Measurements from ENCODE around the gene MACROD2.

Gene MACROD2

DNA sequence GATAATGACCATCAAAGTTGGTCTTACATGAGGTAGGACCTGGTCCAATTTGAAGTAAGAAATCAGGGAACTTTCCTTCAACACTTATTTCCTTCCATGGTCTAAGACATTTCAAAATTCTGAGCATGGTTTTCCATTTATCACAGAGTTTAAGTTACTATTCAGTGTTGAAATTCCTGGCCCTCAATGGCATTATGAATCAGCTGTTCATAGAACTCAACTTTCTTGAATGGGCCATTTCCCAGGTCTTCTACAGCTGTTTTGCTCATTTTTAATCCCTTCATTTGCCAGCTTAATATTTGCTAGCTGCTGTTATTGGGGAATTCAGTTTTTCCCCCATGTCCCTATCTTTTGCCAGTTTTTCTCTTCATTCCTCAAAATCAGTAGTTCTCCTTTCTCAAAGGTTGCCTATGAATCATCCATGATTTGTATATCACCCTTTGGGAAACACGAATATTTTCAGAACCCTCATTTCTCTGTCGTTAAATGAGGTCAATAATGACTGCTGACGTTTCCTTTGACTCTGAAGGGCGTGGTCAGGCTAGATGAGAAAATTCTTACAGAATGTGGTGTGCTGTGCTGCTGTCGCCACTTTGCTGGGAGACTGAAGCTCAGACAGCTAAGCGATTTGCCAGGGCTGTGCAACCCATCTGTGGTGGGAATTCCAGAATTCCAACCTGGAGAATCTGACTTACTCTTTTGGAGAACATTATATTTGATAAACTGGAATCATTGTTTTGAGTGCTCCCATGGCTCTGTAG is 558.6 kb downstream of the MACROD2 start:
- DNase-seq = no peak

DNA sequence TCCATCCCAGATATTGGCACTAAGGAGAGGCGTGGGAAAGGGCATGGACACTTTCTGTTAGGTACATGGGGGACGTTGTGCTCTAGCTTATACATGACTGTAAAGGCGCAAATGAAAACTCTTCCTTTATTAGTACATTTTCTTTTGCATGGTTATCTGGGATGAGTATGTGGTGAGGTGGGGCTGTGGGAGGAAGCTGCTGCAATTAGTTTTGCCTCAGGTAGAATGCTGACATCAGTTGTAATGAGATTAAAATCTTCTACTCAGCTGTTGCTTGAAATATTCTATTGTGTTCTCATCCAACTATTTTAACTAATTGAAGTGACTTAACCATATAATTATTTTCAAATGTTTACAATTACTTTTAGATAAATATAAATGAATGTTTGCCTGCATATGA is 560.4 kb downstream of the MACROD2 start:
- no peak for DNase-seq

DNA sequence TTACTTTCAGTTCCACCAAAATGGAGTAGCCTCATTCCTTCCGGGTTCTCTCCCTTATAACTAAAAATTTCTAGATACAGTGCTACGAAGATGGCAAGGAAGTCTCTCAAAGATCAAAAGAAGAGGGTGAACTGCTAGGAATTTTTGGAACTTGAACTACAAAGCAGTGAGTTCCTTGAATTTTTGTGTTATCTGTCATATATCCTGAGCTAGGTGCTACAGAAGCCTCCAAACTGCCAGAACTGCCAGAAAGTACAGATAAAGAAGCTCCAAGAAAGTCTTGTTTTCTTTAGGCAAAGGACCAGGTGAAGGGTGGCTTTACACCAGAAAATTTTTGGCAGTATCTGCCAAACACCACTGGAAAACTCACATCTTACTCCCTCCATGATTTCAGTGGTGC is 560.9 kb downstream of the MACROD2 start:
- DNase-seq = no peak

DNA sequence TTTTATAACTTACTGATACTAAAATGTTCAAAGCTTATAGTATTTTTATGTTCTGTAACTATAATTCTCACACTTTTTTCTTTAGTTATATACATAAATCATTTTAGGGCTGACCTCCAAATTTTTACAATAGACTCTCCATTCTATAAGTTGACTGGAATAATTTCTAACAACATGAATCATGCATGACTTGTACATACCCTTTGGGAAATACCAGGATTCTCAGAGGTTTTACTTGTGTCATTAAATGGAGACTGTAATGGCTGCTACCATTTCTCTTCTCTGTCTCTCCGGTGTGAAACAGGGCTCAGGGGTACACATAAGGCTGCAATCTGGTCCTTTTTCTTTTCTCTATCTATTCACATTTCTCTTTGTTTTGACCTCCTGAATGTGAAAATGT is 564.3 kb downstream of the MACROD2 start:
- DNase-seq = no peak

DNA sequence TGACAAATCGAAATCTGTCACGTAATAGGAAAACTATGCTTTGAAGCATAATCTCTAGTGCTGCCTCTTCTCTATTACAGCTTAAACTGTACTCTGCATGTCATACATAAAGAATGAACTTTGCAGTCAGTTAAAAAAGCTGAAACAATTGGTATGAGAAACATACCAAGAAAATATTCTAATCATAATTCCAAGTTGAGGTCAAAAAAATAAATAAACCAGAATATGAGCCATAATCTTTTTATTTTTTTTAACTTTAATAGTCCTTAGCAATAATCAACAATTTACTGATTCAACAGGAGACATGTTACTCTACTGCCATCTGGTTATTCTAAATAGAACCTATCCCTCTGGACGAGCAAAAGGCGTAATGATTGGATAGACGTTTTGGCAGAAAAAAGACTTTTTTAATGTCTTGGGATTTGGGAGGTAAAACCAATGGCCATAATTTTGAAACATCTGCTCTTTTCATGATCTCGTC is 566.5 kb downstream of the MACROD2 start:
- DNase-seq = no peak

DNA sequence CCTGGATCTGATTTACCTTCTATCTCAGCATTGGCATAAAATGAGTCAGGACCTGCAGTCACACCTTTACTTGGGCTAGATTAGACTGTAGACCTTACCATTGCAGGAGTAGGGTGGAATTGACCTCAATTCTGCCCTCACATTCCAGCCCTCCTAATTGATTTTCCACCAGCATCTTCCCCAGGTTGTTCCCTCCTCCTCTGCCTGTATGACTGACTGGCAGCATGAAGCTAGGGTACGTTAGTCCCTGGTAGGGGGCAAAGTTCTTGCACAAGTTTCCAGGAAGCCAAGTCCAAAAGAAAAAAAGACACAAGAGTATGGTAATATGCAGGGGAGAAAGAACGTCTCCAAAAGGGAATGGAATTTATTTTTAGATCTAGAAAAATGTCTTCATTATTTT is 567.7 kb downstream of the MACROD2 start:
- no peak for DNase-seq

DNA sequence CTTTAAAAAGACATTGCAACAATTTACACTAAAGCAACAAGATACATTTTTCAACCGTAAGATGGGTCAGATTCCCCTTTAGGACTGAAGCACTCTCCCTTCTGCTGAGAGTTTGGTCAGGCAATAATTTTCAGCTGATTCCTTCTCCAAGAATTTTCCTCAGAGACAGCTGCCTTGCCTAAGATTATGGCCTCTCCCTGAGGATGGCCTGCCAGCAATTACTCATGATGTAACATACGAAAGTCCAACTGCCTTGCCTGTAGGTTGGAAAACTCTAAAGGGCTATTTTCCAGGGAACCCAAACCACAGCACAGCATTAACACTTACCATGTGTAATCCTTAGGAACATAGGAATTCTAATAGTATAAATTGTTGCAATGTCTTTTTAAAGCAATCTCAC is 571.2 kb downstream of the MACROD2 start:
- no peak for DNase-seq

DNA sequence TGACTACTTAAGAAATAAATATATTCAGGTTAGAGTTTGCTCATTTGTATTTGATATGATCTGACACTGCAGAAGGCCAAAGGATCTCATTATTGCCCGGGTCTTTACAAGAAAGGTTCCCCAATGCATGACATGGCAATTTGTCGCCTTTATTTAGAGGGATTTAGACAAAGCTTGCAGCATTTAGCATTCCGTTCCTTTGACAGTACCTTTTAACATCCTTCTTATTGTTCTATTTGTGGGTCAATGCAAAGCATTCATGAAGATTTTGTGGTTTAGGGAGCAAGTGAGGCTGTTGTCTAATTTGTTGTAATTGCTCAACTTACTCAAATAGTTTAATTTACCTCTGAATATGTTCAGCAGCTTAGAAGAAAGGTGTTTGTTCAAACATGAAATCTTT is 572.9 kb downstream of the MACROD2 start:
- no peak for DNase-seq

DNA sequence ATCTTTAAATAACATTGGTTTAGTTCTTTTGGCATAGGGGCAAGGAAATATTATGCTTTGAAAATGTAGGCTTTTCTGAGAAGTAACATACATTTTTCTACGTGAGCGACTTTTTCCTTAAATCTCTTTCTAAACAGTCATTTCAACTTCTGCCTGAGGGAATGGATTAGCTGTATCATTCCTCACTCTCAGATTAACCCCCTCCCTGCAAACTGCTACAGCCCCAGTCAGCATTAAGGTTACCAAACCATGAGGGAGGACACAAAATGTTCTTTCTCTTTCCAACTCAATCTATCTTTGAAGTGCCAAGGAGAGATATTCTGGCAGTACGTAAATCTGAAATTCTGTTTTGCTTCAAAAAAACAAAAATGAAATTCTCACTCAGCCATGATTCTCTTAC is 573.4 kb downstream of the MACROD2 start:
- DNase-seq = no peak

DNA sequence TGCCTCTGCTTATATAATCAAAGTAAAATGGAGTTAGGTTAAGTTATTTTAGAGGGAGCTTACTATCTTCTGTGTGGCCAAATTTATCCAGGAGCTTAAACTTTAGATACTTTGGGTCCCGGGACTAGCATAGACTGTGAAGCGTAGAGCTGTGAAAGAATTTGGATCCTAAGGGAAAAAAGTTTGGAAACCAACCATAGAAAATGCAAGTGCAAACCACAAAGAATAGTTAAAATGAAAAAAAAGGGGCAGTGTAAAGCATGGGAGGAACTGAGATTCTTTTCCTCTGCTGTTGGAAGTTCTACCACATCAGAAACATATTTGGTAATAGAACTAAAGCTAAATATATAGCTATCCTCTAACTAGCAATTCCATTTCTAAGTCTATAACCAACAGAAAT is 574.3 kb downstream of the MACROD2 start:
- no peak for DNase-seq

DNA sequence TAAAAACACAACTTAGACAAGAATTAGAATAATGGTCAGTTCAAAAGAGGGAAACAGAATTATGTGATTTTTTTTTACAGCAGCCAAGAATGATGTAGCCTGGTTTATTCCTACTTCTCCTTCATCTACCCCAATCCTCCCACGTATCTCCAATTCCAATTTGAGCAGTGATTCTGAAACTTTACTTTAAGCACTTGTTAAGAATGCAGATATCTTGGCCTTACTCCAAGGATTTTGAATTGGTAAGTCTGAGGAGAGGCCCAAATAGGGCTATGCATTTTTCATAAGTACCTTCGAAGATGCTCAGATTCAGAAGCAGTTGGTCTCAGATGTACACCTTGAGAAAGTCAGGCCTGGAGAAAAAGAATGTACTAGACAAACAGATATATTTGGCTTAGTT is 575.5 kb downstream of the MACROD2 start:
- no peak for DNase-seq

DNA sequence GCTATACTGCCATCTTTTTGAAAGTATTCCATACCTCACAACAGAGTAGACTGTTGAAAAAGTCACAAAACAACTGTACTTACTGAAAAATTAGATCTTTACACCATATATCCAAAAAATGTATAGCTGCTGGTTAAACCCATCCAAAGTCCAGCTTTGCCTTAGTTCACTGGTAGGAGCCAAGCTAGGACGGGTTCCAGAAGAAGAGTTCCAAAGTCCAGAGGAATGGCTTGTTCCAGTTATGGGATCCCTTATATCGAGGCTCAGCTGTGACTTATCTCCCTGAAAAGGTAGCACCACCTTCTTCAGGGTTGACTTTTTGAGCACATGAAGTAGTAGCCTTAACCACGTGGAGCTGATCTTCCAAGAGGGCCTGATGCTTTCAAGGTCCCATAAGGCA is 578.4 kb downstream of the MACROD2 start:
- DNase-seq = no peak

DNA sequence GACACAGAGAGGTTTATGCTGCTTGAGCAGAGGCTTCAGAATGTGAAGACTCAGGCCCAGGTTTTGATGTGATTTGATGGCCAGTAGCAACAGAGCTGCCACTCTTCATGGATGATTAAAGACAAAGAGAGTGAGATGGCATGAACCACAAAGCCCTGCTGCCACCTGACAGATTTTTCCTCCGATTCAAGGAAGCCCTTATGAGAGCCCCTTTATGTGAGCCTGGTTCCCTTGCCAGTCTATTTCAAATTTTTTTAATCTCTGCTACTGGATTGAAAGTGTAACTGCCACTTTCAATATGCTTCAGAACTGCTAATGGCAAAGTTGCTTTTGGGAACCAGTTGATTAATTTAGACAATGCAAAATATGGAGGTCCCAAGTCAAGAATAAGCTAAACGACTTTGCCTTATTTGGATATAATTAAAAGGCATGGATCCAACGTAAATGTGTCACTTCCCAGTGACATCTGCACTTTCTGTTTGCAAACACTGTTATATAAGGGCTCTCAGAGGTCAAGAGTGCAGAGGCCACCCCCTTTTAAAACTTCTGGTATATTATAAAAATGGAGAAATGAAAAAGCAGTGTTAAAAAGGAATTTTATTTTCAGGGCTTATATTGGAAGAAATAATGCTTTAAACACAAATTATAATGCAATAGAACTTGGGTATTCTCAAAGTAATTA is 581.0 kb downstream of the MACROD2 start:
- no peak for DNase-seq

DNA sequence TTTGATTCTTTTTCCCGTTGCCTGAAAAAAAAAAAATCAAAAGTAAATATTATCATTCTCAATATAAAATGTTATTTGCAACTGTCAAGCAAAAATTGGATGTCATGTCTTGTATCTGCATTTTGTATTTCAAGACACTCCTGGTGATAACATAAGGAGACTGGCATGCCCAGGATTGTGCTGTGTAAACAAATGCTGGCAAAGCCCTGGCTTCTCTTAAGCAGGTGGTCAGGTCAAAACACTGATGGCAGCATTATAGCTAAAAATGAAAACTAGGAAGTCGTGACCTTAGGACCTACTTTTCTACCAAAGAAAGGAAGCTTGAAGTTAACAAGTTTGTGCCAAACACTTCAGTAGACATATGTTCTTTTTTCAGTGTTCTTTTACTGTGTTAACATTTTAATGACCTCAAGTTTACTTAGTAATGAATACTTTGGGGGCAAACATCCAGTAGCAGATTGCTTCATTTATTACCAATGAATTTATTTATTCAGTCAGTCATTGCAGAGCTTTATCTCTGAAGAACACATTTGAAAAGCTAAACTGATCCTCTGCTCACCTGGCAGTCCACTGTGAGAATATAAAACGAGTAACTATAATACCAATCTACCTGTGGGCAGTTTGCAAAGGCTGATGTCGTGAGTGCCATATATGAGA is 585.2 kb downstream of the MACROD2 start:
- DNase-seq = no peak

DNA sequence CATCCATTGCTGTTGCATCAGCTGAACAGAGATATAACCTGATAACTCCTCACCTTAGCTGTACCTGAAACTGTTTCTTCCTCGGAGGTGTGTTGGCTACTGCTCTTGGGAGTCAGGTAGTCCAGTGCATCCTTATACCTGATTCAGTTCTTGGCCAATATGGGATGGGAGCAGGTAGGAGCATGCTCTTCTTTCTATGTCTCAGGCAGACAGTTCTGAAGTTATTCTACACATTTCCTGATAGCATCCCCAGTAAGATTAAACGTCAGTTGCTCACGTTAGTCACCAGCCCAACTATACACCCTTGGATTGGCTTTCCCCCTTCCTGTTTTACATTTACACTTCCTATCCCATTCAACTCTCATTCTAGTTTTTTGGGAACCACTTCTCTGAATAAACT is 586.4 kb downstream of the MACROD2 start:
- no peak for DNase-seq

DNA sequence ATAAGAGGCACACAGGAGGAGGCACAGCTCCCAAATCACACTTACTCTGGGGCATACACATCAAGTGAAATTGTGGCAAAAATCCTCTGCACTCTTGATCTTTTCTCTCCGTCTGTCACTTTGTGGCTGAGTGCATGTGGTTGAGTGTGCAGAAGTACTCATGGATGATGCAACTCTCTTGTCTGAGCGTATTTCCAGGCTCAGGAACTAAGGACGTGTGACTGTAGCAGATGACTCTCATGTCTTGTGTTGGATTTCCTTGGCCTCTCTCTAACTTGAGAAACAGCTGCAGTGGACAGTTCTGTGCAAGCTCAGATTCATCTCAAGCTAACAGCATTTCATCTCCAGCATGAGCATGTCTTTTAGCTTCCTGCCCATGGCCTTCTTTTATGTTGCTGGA is 587.5 kb downstream of the MACROD2 start:
- no peak for DNase-seq

DNA sequence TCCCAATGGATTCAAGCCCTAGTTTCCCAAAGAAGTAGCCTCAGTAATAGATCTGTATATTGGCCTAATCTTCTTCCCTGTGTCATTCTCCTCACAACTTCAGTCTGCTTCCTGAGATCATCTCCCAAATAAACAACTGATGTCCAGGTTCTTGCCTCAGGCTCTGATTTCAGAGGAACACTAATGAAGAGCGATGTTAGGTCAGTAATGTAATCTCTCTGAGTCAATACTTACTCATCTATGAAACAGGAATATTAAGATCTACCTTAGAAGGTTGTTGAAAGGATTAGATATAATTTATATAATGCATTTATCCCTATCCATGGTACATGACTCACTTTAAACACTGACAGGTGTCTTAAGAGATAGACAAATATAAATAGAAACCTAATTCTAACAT is 588.1 kb downstream of the MACROD2 start:
- DNase-seq = no peak

DNA sequence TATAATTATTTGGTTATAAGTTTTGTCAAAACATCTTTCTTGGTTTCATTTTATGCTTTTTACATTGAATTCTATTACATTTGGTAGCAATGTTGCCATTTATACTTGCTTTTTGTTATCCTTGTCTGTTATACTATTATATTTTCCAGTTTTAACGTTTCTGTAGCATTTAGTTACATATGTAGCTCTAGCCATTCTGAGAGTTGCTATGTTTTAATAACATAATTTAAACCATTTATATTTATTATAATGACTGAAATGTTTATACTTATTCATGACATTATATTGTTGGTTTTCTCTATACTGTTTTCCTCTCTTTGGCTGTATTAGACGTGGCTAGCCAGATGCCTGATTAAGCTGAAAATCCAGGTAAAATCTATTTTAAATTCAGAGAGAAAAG is 594.1 kb downstream of the MACROD2 start:
- DNase-seq = no peak

DNA sequence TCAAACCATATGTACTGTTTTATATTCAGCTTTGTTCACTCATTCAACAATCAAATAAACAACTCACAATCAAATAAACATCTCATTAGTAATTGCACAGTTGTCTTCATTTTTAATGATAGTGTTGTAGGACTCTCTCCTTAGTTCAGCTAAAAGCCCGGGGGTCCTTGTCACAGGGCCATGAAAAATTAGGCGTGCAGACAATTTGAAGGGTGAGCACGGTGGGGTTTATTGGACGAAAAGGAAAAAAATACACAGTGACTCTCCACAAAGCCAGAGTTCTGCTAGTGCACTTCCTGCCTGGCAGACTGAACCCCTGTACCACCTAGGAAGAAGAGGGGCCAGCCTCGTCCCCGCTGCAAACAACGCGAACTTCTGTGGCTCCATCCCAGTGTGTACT is 599.7 kb downstream of the MACROD2 start:
- DNase-seq = no peak

DNA sequence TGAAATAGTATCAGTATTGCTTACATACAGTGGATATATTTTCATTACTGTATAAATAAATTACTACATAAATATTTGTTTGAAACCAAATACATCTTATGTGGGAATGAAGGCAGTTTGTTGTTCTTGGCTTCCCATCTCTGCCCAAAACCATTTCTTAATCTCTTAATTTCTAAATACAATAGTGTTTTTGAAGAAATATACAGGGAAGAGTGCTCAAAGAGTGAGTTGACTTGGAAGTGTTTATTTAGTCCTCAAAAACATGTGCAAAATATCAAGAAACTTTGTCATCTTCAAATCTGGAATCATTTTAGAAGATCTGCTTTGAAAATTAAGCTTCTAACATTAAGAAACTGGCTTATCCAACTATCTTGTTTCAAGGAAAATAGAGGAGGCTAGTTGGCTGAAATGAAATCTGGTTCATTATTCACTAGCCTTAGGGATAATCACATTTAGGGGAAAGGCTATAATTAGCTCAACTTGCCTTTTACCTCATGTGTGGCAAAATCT is 601.9 kb downstream of the MACROD2 start:
- DNase-seq = no peak

DNA sequence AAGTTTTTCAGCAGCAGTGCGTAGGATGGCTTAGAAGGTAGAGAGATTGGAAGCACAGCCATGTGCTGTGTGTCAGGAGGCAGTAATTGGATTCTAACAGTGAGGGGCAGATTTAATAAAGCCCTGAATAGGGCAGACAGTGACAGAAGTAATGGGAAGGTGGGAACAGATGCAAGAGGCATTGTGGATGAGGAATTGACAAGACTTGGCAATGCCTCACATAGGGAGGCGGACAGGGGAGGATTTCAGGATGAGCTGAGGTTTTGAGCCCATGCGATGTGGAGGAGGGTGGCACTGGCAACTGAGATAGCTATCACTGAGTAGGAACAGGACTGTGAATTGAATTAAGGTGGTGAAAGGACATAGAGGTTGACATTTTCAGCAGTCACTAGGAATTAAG is 604.3 kb downstream of the MACROD2 start:
- no peak for DNase-seq

DNA sequence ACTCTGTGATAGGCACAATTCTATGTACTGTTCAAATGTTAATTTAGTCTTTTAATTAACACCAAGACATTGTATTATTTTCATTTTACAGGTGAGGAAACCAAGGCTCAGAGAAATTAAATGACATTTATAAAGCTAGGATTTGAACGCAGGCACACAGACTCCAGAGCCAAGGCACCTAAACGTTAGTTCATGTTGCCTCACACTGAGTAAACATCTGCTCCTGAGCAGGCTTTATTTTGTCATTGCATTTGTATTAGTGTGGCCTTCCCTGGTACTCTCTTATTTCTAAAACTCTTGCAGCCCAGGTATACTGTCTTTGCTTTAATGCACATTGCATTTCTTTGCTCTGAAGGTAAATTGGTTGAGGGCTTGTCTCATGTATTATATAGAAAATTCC is 605.2 kb downstream of the MACROD2 start:
- DNase-seq = no peak

DNA sequence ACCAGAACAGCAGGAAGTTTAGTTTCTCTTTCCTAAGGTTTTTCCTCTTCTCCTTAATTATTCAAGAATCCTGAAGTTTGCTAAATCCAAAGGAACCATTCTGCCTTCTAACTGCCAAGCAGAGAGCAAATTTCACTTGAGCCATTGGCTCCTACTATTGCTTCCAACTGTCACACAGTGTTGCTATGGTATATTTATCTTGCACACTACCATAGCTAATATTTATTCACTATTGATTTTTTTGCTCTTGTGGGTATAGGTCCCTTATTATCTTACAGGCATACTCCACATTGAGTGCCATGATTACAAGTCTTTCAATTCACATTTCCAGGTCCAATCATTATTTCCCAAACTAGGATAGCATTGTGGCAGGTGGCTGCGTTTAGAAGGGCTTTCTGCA is 608.8 kb downstream of the MACROD2 start:
- DNase-seq = no peak
